Chondrocyte (in vitro differentiated cells): ENCODE results near the gene BEND5. TPM values are rescaled to one million over a fixed set of nuclear protein-coding genes. Genes with fewer than 3 reads are reported as not detected.

Experiments
- DNase-seq: peaks from one replicate; pipeline ENCODE4 v3.0.0; 2021; ENCODE audit warnings: mixed read lengths, low spot score
- H3K27ac Mint-ChIP-seq: one replicate; pipeline ENCODE4 v1.8.0; 2021; ENCODE audit warnings: mild to moderate bottlenecking, moderate library complexity, mixed read lengths; ENCODE audit not compliant: unreplicated experiment
- H3K27me3 Mint-ChIP-seq: 2 replicates; pipeline ENCODE4 v1.8.0; 2021; ENCODE audit warnings: low read depth, mixed read lengths
- H3K36me3 Mint-ChIP-seq: 2 replicates; pipeline ENCODE4 v1.8.0; 2021; ENCODE audit warnings: low read depth, mixed read lengths
- H3K4me1 Mint-ChIP-seq: 2 replicates; pipeline ENCODE4 v1.8.0; 2021; ENCODE audit warnings: low read depth, mild to moderate bottlenecking, mixed read lengths
- H3K4me3 Mint-ChIP-seq: one replicate; pipeline ENCODE4 v1.8.0; 2021; ENCODE audit warnings: mild to moderate bottlenecking, moderate library complexity, mixed read lengths; ENCODE audit not compliant: unreplicated experiment
- H3K9me3 Mint-ChIP-seq: 2 replicates; pipeline ENCODE4 v1.8.0; 2021; ENCODE audit warnings: low read depth, mixed read lengths
- total RNA-seq: library from RNA; stranded (reverse); gene quantifications from 3 replicates; pipeline ENCODE4 v1.2.1, GENCODE V29; 2021
- TF ChIP-seq, protein P1 (sequence below): fragments of 200-600 bp; sonication (generic); IDR thresholded peaks from 2 replicates; pipeline ENCODE4 v1.5.0; 2021; ENCODE audit warnings: antibody characterized with exemption, mild to moderate bottlenecking, moderate library complexity

Gene BEND5
- total RNA-seq, 1 donor from 2014 or later: 4.2 TPM

- Mint-ChIP-seq H3K9me3 (no peaks in the 10 kb centered on the region), H3K4me3 (no peak overlapping the region), H3K27ac (no peak overlapping the region), H3K36me3 (no peaks in the 10 kb centered on the region), H3K4me1 (no peaks in the 10 kb centered on the region), H3K27me3 (peaks cover 41% of the 10 kb centered on the region)
- TF ChIP-seq, protein P1, sequence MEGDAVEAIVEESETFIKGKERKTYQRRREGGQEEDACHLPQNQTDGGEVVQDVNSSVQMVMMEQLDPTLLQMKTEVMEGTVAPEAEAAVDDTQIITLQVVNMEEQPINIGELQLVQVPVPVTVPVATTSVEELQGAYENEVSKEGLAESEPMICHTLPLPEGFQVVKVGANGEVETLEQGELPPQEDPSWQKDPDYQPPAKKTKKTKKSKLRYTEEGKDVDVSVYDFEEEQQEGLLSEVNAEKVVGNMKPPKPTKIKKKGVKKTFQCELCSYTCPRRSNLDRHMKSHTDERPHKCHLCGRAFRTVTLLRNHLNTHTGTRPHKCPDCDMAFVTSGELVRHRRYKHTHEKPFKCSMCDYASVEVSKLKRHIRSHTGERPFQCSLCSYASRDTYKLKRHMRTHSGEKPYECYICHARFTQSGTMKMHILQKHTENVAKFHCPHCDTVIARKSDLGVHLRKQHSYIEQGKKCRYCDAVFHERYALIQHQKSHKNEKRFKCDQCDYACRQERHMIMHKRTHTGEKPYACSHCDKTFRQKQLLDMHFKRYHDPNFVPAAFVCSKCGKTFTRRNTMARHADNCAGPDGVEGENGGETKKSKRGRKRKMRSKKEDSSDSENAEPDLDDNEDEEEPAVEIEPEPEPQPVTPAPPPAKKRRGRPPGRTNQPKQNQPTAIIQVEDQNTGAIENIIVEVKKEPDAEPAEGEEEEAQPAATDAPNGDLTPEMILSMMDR: no peak
- no peak for DNase-seq
Observed at GRCh38 chr1:48693674-48694320, 82.9 kb downstream of the BEND5 start.

DNA sequence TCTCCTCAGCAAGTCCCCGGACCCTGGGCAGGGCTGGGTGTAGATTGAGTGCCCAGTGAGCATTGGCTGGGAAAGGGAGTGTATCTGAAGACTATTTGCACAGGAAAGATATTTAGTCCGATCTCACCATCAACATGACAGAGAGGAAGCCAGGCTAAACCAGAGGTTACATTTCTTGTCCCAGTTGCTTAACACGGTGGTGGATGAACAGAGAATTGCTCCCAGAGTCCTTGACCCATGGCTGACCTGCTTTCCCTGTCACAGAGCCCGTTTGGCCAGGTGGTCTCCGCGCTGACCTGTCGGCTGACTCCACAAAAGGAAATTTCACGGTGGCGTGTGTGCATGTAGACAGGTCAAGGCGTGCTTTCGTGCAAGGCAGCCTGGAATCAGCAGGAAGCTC, 83.5 kb downstream of the BEND5 start:
- Mint-ChIP-seq H3K27me3 (peaks cover 36% of the 10 kb centered on the region), H3K36me3 (no peaks in the 10 kb centered on the region), H3K9me3 (no peaks in the 10 kb centered on the region), H3K4me1 (no peaks in the 10 kb centered on the region), H3K4me3 (no peak overlapping the region), H3K27ac (no peak overlapping the region)
- DNase-seq: no peak
- TF ChIP-seq, protein P1: no peak

DNA sequence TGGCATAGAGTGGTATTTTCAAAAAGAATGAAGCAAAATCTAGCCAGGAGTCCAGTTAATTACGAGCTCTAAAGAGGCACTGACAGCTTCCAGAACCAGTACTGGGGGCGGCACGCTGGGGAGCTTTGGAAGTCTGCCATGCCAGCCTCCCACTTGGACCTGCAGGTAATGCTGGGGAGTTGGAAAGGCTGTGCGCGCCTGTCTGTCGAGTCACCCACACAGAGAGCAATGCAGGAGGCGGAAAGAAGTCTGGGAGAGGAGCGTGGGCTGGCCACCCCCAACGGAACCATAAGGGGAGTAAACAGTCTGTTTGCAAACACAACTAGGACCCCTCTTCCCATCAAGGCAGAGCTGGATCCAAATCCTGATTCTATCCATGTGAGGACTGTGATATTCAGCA, 84.5 kb downstream of the BEND5 start:
- peaks cover 5% of the 10 kb centered on the region for H3K4me1 Mint-ChIP-seq
- no peaks in the 10 kb centered on the region for H3K36me3 Mint-ChIP-seq
- H3K27me3 Mint-ChIP-seq: peaks cover 34% of the 10 kb centered on the region

DNA sequence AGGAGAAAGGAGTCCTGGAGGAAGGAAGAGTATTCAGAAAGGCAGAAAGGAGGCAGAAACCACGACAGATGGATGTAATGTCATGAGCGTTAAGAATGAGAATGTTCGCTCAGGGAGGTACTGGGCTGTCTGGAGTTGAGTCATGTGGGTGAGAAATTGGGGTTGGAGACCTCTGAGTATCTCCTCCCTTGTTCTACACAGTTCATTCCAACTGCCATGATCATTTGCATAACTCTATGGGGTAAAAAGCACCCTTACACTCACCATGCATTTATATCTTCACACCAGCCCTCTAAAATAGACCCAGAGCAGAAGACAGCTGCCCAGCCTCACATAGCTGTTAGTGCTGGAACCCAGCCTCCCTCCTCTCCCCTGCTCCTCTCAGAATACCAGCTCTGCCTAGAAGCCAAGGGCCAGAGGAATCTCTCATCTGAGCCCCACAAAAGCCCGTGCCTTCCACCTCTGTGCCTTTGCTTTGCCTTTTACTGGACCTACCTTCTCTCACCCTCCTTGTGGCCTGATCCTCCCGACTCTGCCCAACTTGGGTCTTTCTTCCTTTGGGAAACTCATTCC, 85.2 kb downstream of the BEND5 start:
- no peak for DNase-seq
- Mint-ChIP-seq H3K9me3 (no peaks in the 10 kb centered on the region), H3K27ac (no peak overlapping the region), H3K36me3 (no peaks in the 10 kb centered on the region), H3K27me3 (peaks cover 31% of the 10 kb centered on the region), H3K4me1 (peaks cover 5% of the 10 kb centered on the region), H3K4me3 (no peak overlapping the region)
- TF ChIP-seq, protein P1: no peak

More for the DNA sequence above, 84.5 kb downstream of the BEND5 start:
- no peaks in the 10 kb centered on the region for H3K9me3 Mint-ChIP-seq
- TF ChIP-seq, protein P1: no peak
- H3K27ac Mint-ChIP-seq: no peak overlapping the region
- DNase-seq: no peak
- H3K4me3 Mint-ChIP-seq: no peak overlapping the region

- Mint-ChIP-seq H3K9me3 (no peaks in the 10 kb centered on the region), H3K27me3 (peaks cover 23% of the 10 kb centered on the region), H3K36me3 (no peaks in the 10 kb centered on the region), H3K4me1 (peaks cover 10% of the 10 kb centered on the region), H3K4me3 (no peak overlapping the region), H3K27ac (no peak overlapping the region)
- DNase-seq: no peak
- TF ChIP-seq, protein P1: peak; percentile 46
Observed at GRCh38 chr1:48688102-48688760, 88.5 kb downstream of the BEND5 start.
